ENCODE data around the gene C3orf20.

C3orf20 gene

GRCh38 chr3:14761866-14762265, 86.9 kb downstream of the C3orf20 start:
- H3K4me3 ChIP-seq (ENCODE audit: low read depth in 1 of 2, low read length in 2 of 2): no peak overlapping the region
- H3K9me3 ChIP-seq (ENCODE audit: low read length): no peaks in the 10 kb centered on the region
- no peak overlapping the region for H3K27ac ChIP-seq (ENCODE audit: low read depth, low read length)
- no peaks in the 10 kb centered on the region for H3K36me3 ChIP-seq (ENCODE audit: insufficient read depth, low read length)
- H3K9ac ChIP-seq (ENCODE audit: low read length): no peak overlapping the region
- no peaks in the 10 kb centered on the region for H3K4me1 ChIP-seq (ENCODE audit: insufficient read depth, low read length)
- no peaks in the 10 kb centered on the region for H3K27me3 ChIP-seq (ENCODE audit: control insufficient read depth in 1 of 2, insufficient read depth in 2 of 2, low read length in 2 of 2)

- Histone ChIP-seq H3K27ac (ENCODE audit: low read depth, low read length) (no peak overlapping the region), H3K4me1 (ENCODE audit: insufficient read depth, low read length) (no peaks in the 10 kb centered on the region), H3K27me3 (ENCODE audit: control insufficient read depth in 1 of 2, insufficient read depth in 2 of 2, low read length in 2 of 2) (no peaks in the 10 kb centered on the region), H3K9ac (ENCODE audit: low read length) (no peak overlapping the region), H3K9me3 (ENCODE audit: low read length) (no peaks in the 10 kb centered on the region), H3K36me3 (ENCODE audit: insufficient read depth, low read length) (no peaks in the 10 kb centered on the region), H3K4me3 (ENCODE audit: low read depth in 1 of 2, low read length in 2 of 2) (no peak overlapping the region)
These were observed 87.8 kb downstream of the C3orf20 start for GRCh38 chr3:14762701-14763100.

- H3K36me3 ChIP-seq (ENCODE audit: insufficient read depth, low read length): no peaks in the 10 kb centered on the region
- no peaks in the 10 kb centered on the region for H3K4me1 ChIP-seq (ENCODE audit: insufficient read depth, low read length)
- H3K4me3 ChIP-seq (ENCODE audit: low read depth in 1 of 2, low read length in 2 of 2): no peak overlapping the region
- H3K9me3 ChIP-seq (ENCODE audit: low read length): no peaks in the 10 kb centered on the region
- H3K27me3 ChIP-seq (ENCODE audit: control insufficient read depth in 1 of 2, insufficient read depth in 2 of 2, low read length in 2 of 2): no peaks in the 10 kb centered on the region
- no peak overlapping the region for H3K27ac ChIP-seq (ENCODE audit: low read depth, low read length)
- H3K9ac ChIP-seq (ENCODE audit: low read length): no peak overlapping the region
These were observed 89.6 kb downstream of the C3orf20 start for GRCh38 chr3:14764331-14765059.

- H3K36me3 ChIP-seq (ENCODE audit: insufficient read depth, low read length): no peaks in the 10 kb centered on the region
- H3K9me3 ChIP-seq (ENCODE audit: low read length): no peaks in the 10 kb centered on the region
- H3K9ac ChIP-seq (ENCODE audit: low read length): no peak overlapping the region
- no peaks in the 10 kb centered on the region for H3K4me1 ChIP-seq (ENCODE audit: insufficient read depth, low read length)
- no peak overlapping the region for H3K27ac ChIP-seq (ENCODE audit: low read depth, low read length)
- no peaks in the 10 kb centered on the region for H3K27me3 ChIP-seq (ENCODE audit: control insufficient read depth in 1 of 2, insufficient read depth in 2 of 2, low read length in 2 of 2)
- H3K4me3 ChIP-seq (ENCODE audit: low read depth in 1 of 2, low read length in 2 of 2): no peak overlapping the region
These were observed 90.1 kb downstream of the C3orf20 start for GRCh38 chr3:14765060-14765400.

GRCh38 chr3:14765576-14766427, 90.9 kb downstream of the C3orf20 start:
- H3K4me3 ChIP-seq (ENCODE audit: low read depth in 1 of 2, low read length in 2 of 2): no peak overlapping the region
- H3K9ac ChIP-seq (ENCODE audit: low read length): no peak overlapping the region
- H3K9me3 ChIP-seq (ENCODE audit: low read length): no peaks in the 10 kb centered on the region
- no peak overlapping the region for H3K27ac ChIP-seq (ENCODE audit: low read depth, low read length)
- no peaks in the 10 kb centered on the region for H3K27me3 ChIP-seq (ENCODE audit: control insufficient read depth in 1 of 2, insufficient read depth in 2 of 2, low read length in 2 of 2)
- no peaks in the 10 kb centered on the region for H3K36me3 ChIP-seq (ENCODE audit: insufficient read depth, low read length)
- no peaks in the 10 kb centered on the region for H3K4me1 ChIP-seq (ENCODE audit: insufficient read depth, low read length)

GRCh38 chr3:14766428-14767244, 91.7 kb downstream of the C3orf20 start:
- Histone ChIP-seq H3K4me1 (ENCODE audit: insufficient read depth, low read length) (no peaks in the 10 kb centered on the region), H3K4me3 (ENCODE audit: low read depth in 1 of 2, low read length in 2 of 2) (no peak overlapping the region)

GRCh38 chr3:14767245-14768051, 92.5 kb downstream of the C3orf20 start:
- Histone ChIP-seq H3K4me1 (ENCODE audit: insufficient read depth, low read length) (no peaks in the 10 kb centered on the region), H3K27me3 (ENCODE audit: control insufficient read depth in 1 of 2, insufficient read depth in 2 of 2, low read length in 2 of 2) (no peaks in the 10 kb centered on the region), H3K9me3 (ENCODE audit: low read length) (no peaks in the 10 kb centered on the region), H3K27ac (ENCODE audit: low read depth, low read length) (no peak overlapping the region), H3K4me3 (ENCODE audit: low read depth in 1 of 2, low read length in 2 of 2) (no peak overlapping the region), H3K9ac (ENCODE audit: low read length) (no peak overlapping the region), H3K36me3 (ENCODE audit: insufficient read depth, low read length) (no peaks in the 10 kb centered on the region)

More at GRCh38 chr3:14766428-14767244, 91.7 kb downstream of the C3orf20 start:
- Histone ChIP-seq H3K36me3 (ENCODE audit: insufficient read depth, low read length) (no peaks in the 10 kb centered on the region), H3K9ac (ENCODE audit: low read length) (no peak overlapping the region), H3K27me3 (ENCODE audit: control insufficient read depth in 1 of 2, insufficient read depth in 2 of 2, low read length in 2 of 2) (no peaks in the 10 kb centered on the region), H3K27ac (ENCODE audit: low read depth, low read length) (no peak overlapping the region), H3K9me3 (ENCODE audit: low read length) (no peaks in the 10 kb centered on the region)

- H3K27ac ChIP-seq (ENCODE audit: low read depth, low read length): no peak overlapping the region
- no peak overlapping the region for H3K9ac ChIP-seq (ENCODE audit: low read length)
- no peak overlapping the region for H3K4me3 ChIP-seq (ENCODE audit: low read depth in 1 of 2, low read length in 2 of 2)
- no peaks in the 10 kb centered on the region for H3K4me1 ChIP-seq (ENCODE audit: insufficient read depth, low read length)
- H3K36me3 ChIP-seq (ENCODE audit: insufficient read depth, low read length): no peaks in the 10 kb centered on the region
- H3K9me3 ChIP-seq (ENCODE audit: low read length): no peaks in the 10 kb centered on the region
- no peaks in the 10 kb centered on the region for H3K27me3 ChIP-seq (ENCODE audit: control insufficient read depth in 1 of 2, insufficient read depth in 2 of 2, low read length in 2 of 2)
These were observed 93.3 kb downstream of the C3orf20 start for GRCh38 chr3:14768182-14768790.

- Histone ChIP-seq H3K4me3 (ENCODE audit: low read depth in 1 of 2, low read length in 2 of 2) (no peak overlapping the region), H3K9me3 (ENCODE audit: low read length) (no peaks in the 10 kb centered on the region), H3K27me3 (ENCODE audit: control insufficient read depth in 1 of 2, insufficient read depth in 2 of 2, low read length in 2 of 2) (no peaks in the 10 kb centered on the region), H3K27ac (ENCODE audit: low read depth, low read length) (no peak overlapping the region), H3K9ac (ENCODE audit: low read length) (no peak overlapping the region), H3K36me3 (ENCODE audit: insufficient read depth, low read length) (no peaks in the 10 kb centered on the region), H3K4me1 (ENCODE audit: insufficient read depth, low read length) (no peaks in the 10 kb centered on the region)
These were observed 93.9 kb downstream of the C3orf20 start for GRCh38 chr3:14768881-14769280.

GRCh38 chr3:14769544-14770325, 94.8 kb downstream of the C3orf20 start:
- no peaks in the 10 kb centered on the region for H3K4me1 ChIP-seq (ENCODE audit: insufficient read depth, low read length)
- H3K27ac ChIP-seq (ENCODE audit: low read depth, low read length): no peak overlapping the region
- H3K4me3 ChIP-seq (ENCODE audit: low read depth in 1 of 2, low read length in 2 of 2): no peak overlapping the region
- H3K9ac ChIP-seq (ENCODE audit: low read length): no peak overlapping the region
- no peaks in the 10 kb centered on the region for H3K36me3 ChIP-seq (ENCODE audit: insufficient read depth, low read length)
- H3K27me3 ChIP-seq (ENCODE audit: control insufficient read depth in 1 of 2, insufficient read depth in 2 of 2, low read length in 2 of 2): no peaks in the 10 kb centered on the region
- no peaks in the 10 kb centered on the region for H3K9me3 ChIP-seq (ENCODE audit: low read length)

Measured in muscle layer of colon (tissue), 2 donors.